Measurements from ENCODE around the gene HMGXB3. TPM values are rescaled to one million over a fixed set of nuclear protein-coding genes. Genes with fewer than 3 reads are reported as not detected.

Gene HMGXB3
- total and polyA plus RNA-seq, 7 donors = 3.6 to 28.8 (median 19.3) TPM

DNA sequence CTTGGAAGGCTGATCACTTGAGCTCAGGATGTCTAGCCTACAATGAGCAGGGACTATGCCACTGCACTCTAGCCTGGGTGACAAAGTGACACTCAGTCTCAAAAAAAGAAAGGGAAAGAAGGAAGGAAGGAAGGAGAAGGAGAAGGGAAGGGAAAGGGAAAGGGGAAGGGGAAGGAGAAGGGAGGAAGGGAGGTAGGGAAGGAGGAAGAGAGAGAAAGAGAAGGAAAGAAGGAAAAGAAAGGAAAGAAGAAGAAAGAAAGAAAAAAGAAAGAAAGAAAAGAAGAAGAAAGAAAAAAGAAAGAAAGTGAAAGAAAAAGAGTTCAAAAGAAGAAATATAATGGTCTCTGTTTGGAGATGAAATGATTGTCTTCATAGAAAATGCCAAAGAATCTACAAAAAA, 96.6 kb downstream of the HMGXB3 start:
- no peak overlapping the region for H3K4me3 ChIP-seq
- intact Hi-C loops (cut with DNase I) = no loop called here
- no peak overlapping the region for H3K27ac ChIP-seq
- H3K9me3 ChIP-seq = no peaks in the 10 kb centered on the region
- H3K27me3 ChIP-seq = no peaks in the 10 kb centered on the region
- no peaks in the 10 kb centered on the region for H3K36me3 ChIP-seq
- TF ChIP-seq POLR2AphosphoS5 (IDR thresholded peaks at IDR 0.05) = no peak
- TF ChIP-seq, protein P1, sequence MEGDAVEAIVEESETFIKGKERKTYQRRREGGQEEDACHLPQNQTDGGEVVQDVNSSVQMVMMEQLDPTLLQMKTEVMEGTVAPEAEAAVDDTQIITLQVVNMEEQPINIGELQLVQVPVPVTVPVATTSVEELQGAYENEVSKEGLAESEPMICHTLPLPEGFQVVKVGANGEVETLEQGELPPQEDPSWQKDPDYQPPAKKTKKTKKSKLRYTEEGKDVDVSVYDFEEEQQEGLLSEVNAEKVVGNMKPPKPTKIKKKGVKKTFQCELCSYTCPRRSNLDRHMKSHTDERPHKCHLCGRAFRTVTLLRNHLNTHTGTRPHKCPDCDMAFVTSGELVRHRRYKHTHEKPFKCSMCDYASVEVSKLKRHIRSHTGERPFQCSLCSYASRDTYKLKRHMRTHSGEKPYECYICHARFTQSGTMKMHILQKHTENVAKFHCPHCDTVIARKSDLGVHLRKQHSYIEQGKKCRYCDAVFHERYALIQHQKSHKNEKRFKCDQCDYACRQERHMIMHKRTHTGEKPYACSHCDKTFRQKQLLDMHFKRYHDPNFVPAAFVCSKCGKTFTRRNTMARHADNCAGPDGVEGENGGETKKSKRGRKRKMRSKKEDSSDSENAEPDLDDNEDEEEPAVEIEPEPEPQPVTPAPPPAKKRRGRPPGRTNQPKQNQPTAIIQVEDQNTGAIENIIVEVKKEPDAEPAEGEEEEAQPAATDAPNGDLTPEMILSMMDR (IDR thresholded peaks at IDR 0.05) = no peak
- no peak for TF ChIP-seq POLR2A (IDR thresholded peaks at IDR 0.05)
- no peak for TF ChIP-seq EP300 (IDR thresholded peaks at IDR 0.05)
- H3K4me1 ChIP-seq = no peaks in the 10 kb centered on the region
- DNase-seq = no peak

DNA sequence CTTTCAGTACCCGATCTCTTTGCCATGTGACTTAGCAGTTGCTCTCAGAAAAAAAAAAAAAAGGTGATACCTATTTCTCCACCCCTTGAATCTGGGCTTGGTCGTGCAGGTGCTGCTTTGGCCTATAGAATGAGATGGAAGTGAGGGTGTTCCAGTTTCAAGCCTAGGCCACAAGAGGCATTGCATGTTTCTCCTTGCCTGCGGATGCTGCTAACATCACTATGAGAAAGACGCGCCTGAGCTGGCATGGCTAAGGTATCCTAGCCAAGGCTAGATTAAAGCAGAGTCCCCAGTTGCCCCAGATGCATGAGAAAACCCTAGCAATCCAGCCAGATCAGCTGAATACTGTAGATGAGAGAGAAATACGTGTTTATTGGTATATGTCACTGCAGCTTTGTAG, 100.5 kb downstream of the HMGXB3 start:
- Histone ChIP-seq H3K4me1 (no peaks in the 10 kb centered on the region), H3K36me3 (no peaks in the 10 kb centered on the region), H3K27me3 (no peaks in the 10 kb centered on the region), H3K27ac (no peak overlapping the region), H3K9me3 (no peaks in the 10 kb centered on the region), H3K4me3 (no peak overlapping the region)
- intact Hi-C loops (cut with DNase I) = no loop called here
- WGBS, 2 donors = 82% methylated on average over 6 of the region's 6 CpGs
- no peak for DNase-seq
- TF ChIP-seq, protein P1 (IDR thresholded peaks at IDR 0.05) = no peak
- TF ChIP-seq EP300 (IDR thresholded peaks at IDR 0.05) = no peak
- no peak for TF ChIP-seq POLR2A (IDR thresholded peaks at IDR 0.05)
- TF ChIP-seq POLR2AphosphoS5 (IDR thresholded peaks at IDR 0.05) = no peak

Small RNA genes within 50 kb of the gene (small RNA-seq; reads per million reads assigned to genes)
- gene RF00019 = 0 reads per million in 3 donors

Other genes with a start within 250 kb of the HMGXB3 start
- gene PDE6A, start 55.9 kb upstream of the HMGXB3 start, total RNA-seq = not detected
- gene PDE6A, start 55.9 kb upstream of the HMGXB3 start, polyA plus RNA-seq = 1 to 10 TPM; 1.6 to 2.8 (median 2.4) TPM
- gene SLC26A2, start 40.0 kb upstream of the HMGXB3 start, total RNA-seq = 10 to 100 TPM in 1 of 4 donors, 1 to 10 TPM in 3; 6.4 to 12.1 (median 7.0) TPM
- gene SLC26A2, start 40.0 kb upstream of the HMGXB3 start, polyA plus RNA-seq = 10 to 100 TPM; 40.2 to 88.8 (median 42.8) TPM
- 10 to 100 TPM in 1 of 4 donors, 1 to 10 TPM in 3; 1.6 to 11.4 (median 3.8) TPM for gene TIGD6, start 85 bp upstream of the HMGXB3 start, total RNA-seq
- gene TIGD6, start 85 bp upstream of the HMGXB3 start, polyA plus RNA-seq = 1 to 10 TPM in 2 of 3 donors, under 1 TPM in 1; 0.60 to 2.4 (median 1.4) TPM
- gene CSF1R, start 85.8 kb downstream of the HMGXB3 start, total RNA-seq = 10 to 100 TPM; 21.9 to 44.4 (median 36.0) TPM
- gene CSF1R, start 85.8 kb downstream of the HMGXB3 start, polyA plus RNA-seq = 10 to 100 TPM; 10.8 to 26.1 (median 16.3) TPM
- gene PDGFRB, start 155.1 kb downstream of the HMGXB3 start, total RNA-seq = 100 to 1,000 TPM in 1 of 4 donors, 10 to 100 TPM in 3; 54.9 to 104 (median 69.4) TPM
- 10 to 100 TPM in 1 of 3 donors, 1 to 10 TPM in 2; 3.9 to 26.7 (median 6.0) TPM for gene PDGFRB, start 155.1 kb downstream of the HMGXB3 start, polyA plus RNA-seq
- 1 to 10 TPM in 1 of 4 donors, under 1 TPM in 1, not detected in 2; 0.71 to 1.4 TPM for gene CDX1, start 166.0 kb downstream of the HMGXB3 start, total RNA-seq
- 100 to 1,000 TPM; 325 to 455 (median 330) TPM for gene CDX1, start 166.0 kb downstream of the HMGXB3 start, polyA plus RNA-seq
- gene SLC6A7, start 189.3 kb downstream of the HMGXB3 start, total RNA-seq = not detected
- gene SLC6A7, start 189.3 kb downstream of the HMGXB3 start, polyA plus RNA-seq = 10 to 100 TPM in 1 of 3 donors, under 1 TPM in 2; 0.46 to 10.8 (median 0.60) TPM

Measured in sigmoid colon (tissue), 7 donors.